CD4-positive, alpha-beta T cell treated with Interleukin-6 for 4 hours (primary cell): ENCODE measurements around the gene TPBGL.
"Not testable (repeated sequence)": the region's sequence is repeated elsewhere in the genome, so short reads cannot be mapped to it uniquely, and the experiment has no call there.

Experiments
- DNase-seq: peaks from one replicate; pipeline ENCODE4 v3.0.0-alpha.2; 2020; ENCODE audit warnings: mixed read lengths

TPBGL gene

DNA sequence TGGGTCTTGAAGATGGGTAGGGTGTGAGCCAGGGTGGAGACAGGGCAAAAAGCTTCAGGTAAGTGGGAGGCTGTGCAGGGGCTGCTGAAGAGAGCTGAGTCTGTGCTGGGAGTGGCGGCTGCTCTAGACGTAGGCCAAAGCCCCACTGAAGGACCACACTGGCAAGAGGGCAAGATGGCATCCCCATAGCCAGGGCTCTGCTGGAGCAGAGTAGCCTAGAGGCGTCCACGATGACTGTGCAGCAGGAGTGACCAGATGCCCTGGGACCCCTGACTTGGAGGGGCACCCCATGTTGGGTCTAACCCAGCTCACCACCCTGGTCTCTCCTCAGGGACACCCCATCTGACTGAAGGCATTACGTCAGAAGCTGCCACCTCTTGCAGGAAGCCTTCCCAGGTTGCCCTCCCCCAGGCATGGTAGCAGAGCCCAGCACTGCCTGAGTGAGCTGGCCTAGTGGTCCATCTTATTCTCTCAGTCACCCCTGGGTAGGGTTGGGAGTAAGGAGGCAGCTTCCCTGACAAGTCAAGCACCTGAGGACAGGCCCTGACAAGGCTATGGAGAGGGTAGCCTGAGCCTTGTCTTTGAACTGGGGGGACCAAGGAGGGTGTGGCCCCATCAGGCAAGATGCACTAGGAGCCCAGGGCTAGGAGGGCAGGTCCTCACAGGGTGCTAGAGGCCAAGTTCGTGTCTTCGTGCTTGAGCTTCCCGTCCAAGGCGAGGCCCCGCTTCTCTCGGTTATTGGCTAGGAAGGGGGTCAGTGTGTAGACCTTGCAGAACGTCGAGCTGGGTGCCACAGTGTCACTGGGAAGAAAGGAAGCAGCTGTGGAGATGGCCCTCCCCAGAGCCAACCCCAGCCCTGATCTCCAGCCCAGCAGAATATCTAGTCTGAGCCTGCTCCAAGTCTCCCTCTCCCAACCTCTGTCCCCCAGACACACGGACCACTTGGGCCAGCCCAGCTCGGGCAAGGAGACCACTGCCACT is 33.1 kb downstream of the TPBGL start:
- DNase-seq = no peak

DNA sequence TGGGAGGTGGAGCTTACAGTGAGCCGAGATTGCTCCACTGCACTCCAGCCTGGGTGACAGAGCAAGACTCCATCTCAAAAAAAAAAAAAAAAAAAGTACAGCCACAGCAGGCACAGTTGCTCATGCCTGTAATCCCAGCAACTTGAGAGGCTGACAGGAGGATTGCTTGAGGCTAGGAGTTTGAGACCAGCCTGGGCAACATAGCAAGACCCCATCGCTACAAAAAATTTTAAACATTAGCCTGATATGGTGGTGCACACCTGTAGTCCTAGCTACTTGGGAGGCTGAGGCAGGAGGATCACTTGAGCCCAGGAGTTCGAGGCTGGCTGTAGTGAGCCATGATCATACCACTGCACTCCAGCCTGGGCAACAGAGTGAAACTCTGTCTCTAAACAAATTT is 34.1 kb downstream of the TPBGL start:
- DNase-seq = not testable (repeated sequence)

DNA sequence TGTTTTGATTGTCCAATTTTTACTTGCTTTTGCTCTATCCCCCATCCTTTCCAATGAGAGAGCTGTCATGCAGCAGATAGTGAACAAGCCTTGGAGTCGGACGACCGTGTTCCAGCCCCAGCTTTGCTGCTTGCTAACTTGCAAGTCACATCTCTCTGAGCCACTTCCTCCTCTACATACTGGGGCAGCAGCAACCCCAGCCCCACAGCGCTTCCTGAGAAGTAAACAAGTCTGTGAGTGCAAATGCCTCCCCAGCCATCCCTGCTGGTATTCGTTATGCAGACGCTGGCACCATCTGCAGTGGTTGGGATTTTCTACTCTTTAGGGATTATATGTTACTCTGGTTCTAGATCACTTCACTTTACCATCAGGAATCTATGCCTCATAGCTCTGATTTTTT is 35.0 kb downstream of the TPBGL start:
- DNase-seq = peak; percentile 91

DNA sequence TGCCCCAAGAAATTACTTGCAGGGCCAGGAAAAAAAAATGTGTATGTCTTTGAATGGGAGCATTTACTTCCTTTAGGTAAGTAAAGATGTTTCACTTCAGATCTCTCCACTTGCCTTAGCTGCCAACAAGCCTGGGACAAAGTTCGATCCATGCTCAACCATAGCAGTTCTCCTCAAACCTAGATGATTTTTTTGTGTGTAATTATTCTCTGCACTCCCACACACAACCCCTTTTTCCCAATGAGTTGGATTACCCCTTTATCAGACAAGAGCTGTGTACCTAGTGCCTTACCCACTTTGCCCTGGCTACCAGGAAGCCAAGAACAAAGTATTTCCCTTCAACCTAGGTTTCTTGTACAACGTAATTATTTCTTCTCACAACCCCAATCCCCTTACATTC is 35.6 kb downstream of the TPBGL start:
- DNase-seq = no peak

GRCh38 chr11:75276686-75277085 is 36.1 kb downstream of the TPBGL start:
- no peak for DNase-seq

DNA sequence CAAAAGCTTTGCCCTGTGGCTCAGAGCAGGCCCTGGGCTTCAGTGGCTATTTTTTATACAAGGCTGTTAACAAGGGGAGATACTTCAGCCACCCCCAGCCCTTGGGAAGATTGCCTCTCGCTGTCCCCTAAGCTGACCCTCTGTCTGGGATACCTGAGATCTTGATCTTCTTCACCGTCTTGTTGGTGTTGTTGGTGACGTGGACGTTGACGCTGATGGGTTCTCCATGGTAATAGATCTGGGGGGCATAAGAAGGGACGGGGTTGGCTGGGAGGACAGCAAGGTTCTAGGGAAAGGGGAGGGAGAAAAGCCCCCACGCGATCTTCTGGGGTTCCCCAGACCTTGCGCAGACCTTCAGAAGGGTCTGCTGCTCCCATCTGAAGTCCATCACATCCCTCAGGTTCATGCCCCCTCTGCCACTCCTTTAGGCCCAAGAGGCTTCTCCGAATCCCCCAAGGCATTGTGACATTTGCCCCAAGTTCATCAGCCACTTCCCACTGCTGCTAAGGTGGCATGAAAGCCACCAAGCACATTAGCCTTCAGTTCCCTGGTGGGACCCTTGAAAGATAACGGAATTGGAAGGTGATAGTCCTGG is 36.7 kb downstream of the TPBGL start:
- DNase-seq = no peak

- no peak for DNase-seq
Observed at GRCh38 chr11:75277991-75278790, 37.6 kb downstream of the TPBGL start.

DNA sequence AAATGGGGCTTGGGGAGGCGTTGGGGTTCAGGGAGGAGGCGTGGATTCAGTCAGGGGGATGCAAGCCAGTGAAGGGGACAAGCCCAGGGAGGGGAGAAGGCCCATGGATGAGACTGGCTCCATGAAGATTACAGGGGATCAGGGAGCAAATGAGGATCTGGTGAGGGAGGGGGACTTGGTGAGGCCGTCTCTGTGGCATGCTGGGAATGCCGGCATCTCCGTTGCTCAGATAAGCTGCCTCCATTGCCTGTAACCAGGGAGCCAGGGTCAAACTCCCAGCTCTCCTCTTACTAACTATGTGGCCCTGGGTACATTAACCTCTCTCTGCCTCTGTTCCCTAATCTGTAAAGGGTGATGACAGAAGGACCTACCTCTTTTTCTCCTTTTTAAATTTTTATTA is 38.7 kb downstream of the TPBGL start:
- no peak for DNase-seq

GRCh38 chr11:75280227-75280701 is 39.7 kb downstream of the TPBGL start:
- peak; percentile 83 for DNase-seq

- no peak for DNase-seq
Observed at GRCh38 chr11:75280770-75281468, 40.3 kb downstream of the TPBGL start.

DNA sequence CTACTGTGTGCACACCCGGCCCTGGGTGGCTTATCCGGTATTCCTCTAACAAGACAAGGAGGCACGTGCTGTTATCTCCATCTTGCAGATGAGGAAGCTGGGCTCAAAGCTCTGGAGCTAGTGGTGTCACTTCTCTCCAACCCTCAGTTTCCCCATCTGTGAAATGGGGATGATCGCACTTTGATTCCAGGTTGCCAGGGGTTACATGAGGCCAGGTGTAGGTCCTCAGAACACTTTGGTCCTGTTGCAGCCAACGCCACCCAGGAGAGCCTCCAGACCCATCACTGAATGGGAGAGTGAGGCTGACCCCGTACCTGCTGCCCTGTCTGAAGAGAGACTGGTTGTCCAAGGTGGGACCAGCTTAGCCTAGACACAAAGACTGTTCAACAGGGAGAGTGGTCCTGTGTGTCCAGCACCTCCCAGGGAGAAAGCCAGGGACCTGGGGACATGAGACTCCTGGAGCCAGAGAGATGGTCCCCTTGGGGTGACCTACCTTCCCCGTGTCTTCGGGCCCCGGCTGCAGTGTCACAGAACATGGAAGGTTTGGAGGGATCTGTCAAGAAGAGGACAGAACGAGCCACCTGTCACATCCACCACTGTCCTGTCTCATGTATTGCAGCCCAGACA is 41.0 kb downstream of the TPBGL start:
- DNase-seq = no peak

DNA sequence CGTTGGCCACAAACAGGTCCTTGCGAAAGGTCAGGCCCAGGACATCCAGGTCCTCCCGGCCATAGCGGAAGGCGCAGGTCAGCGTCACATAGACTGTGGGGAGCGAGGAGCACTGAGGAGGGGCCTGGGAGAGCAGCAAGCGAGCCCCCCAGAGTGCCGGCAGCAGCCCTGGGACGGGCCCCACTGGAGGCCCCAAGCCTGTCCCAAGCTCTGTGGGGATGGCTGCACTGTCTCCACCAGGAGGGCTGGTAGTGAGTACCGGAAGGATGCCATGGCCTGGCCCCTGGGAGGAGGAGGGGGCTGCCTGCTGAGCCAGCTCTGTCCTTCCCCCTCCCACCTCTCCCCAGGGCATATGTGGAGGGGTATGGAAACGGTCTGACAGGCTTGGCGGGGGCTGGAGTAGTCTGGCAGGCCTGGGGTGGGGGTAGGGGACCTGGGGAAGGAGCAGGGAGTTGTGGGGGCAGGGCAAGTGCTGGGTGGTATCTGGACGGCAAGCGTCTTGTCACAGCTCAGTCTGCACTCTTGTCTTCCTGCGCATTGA is 42.9 kb downstream of the TPBGL start:
- DNase-seq = no peak

- DNase-seq = no peak
Observed at GRCh38 chr11:75285776-75286360, 45.3 kb downstream of the TPBGL start.

DNA sequence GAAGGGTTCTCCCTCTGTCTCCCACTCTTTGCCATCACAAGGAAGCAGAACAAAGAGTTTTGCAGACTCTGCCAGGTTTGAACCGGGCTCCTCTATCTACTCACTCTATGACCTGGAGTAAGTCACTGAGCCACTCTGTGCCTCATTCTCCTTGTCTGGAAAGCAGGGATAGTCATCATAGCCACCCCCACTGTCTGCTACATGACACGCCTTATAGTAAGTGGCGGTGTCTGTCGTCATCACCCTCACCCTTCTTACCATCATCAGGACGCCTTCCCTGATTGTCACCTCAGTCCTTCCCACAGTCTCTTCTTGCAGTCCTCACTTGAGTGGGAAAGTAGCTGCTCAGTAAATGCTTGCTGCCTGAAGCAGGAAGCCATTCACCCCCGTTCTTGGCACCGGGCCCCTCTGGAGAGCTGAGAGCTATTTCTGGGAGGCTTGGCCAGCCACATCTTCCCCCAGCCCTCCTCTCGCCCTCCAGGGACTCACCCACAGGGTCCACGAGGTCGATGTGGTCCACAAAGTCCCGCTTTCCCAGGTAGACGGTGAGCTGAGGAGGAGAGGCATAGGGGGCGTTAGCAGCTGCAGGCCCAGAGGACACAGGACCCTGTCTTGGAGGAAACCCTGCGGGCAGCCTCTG is 46.4 kb downstream of the TPBGL start:
- no peak for DNase-seq

DNA sequence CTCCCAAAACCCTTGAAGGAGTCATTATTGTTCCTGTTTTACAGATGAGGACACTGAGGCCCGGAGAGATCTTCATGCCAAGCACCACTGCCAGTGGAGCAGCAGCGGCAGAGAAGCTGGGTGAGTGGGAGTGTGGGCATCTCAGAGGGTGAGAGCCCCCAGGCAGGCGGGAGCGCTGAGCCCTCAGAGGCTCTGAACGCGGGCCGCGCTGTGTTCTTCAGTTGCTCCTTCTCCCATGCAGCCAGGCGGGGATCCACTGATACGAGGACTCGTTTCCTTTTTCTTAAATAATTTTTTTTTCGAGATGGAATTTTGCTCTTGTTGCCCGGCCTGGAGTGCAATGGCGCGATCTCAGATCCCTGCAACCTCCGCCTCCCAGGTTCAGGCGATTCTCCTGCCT is 47.0 kb downstream of the TPBGL start:
- DNase-seq = no peak

GRCh38 chr11:75289511-75289760 is 48.9 kb downstream of the TPBGL start:
- no peak for DNase-seq

DNA sequence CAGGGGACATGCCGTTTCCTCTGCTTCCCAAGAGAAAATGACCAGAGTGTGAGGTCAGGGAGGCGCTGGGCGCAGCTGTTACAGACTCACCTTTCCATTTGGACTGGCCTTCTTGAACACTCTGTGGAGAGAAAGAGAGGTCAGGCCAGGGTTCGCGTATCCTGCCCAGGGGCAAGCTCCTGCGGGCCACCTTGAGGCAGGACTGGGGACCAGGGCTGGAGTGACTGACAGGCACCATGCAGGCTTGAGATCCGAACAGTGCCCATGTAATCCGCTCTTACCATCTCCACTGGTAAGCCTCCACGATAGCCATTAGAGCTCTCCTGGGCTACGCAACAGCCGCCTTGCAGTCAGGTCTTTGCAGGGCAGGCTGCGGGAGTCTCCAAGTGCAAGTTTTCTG is 49.3 kb downstream of the TPBGL start:
- DNase-seq = no peak

DNA sequence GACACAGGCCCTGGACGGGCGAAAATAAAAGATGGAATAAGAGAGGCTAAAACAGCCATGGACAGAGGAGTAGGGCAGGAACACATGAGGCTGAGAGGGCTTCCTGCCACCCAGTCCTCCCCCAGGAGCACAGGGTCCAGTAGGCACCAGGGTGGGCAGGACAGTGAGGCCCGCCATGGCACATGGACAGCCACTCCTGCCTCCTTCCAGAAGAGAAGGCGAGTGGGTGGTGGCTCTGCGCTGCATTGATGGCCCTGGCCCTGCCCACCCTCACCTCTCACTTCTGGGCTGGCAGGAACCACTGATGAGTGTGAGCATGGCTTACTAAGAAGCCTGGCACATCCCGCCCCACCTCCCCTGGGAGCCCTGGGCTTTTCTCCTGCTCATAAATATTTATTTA is 51.2 kb downstream of the TPBGL start:
- DNase-seq = no peak

GRCh38 chr11:75292943-75293342 is 52.4 kb downstream of the TPBGL start:
- no peak for DNase-seq
